CD14-positive monocyte (primary cell): Measurements from ENCODE around the gene ARHGEF3. TPM values are rescaled to one million over a fixed set of nuclear protein-coding genes. Genes with fewer than 3 reads are reported as not detected.
A peak's percentile ranks its signal among the peaks of the same experiment; 100 is the strongest.

Source experiments
- DNase-seq, 3 donors: peaks; one replicate each; pipeline ENCODE4 v3.0.0-alpha.2; 2011 to 2022
- H2AFZ ChIP-seq: 2 replicates; pipeline ENCODE4 v1.6.0; 2012; ENCODE audit warnings: mild to moderate bottlenecking, low read depth, low read length, inconsistent platforms; ENCODE audit not compliant: insufficient read depth, poor library complexity, severe bottlenecking
- H3K27ac ChIP-seq, 2 donors: 1 replicate in 1 of 2; 2 replicates in 1 of 2; pipeline ENCODE4 v1.5.1; 2012 to 2013; ENCODE audit warnings: low read length in 2 of 2, control low read depth in 1 of 2, inconsistent platforms in 1 of 2, low read depth in 1 of 2, mild to moderate bottlenecking in 1 of 2
- H3K27me3 ChIP-seq, 2 donors: one replicate each; pipeline versions ENCODE4 v1.6.0 to v1.6.1; 2011 to 2013; ENCODE audit warnings: low read length in 2 of 2; ENCODE audit not compliant: control insufficient read depth in 2 of 2, insufficient read depth in 2 of 2
- H3K36me3 ChIP-seq, 2 donors: replicated peaks in 1 of 2; 1 replicate in 1 of 2; 2 replicates in 1 of 2; pipeline versions ENCODE4 v1.5.1 to v1.6.1; 2012 to 2013; ENCODE audit warnings: low read length in 2 of 2, control low read depth in 1 of 2, inconsistent platforms in 1 of 2, mild to moderate bottlenecking in 1 of 2; ENCODE audit not compliant: insufficient read depth in 2 of 2, control insufficient read depth in 1 of 2
- H3K4me1 ChIP-seq, 2 donors: 1 replicate in 1 of 2; 2 replicates in 1 of 2; pipeline versions ENCODE4 v1.5.1 to v1.6.1; 2012 to 2013; ENCODE audit warnings: low read length in 2 of 2, control low read depth in 1 of 2, inconsistent platforms in 1 of 2, mild to moderate bottlenecking in 1 of 2, moderate library complexity in 1 of 2; ENCODE audit not compliant: insufficient read depth in 2 of 2, control insufficient read depth in 1 of 2
- H3K4me2 ChIP-seq: replicated peaks from 2 replicates; pipeline ENCODE3; 2012; ENCODE audit warnings: low read length, moderate library complexity, mild to moderate bottlenecking; ENCODE audit not compliant: poor library complexity, severe bottlenecking; ENCODE audit errors: extremely low read depth
- H3K4me3 ChIP-seq, 3 experiments: fragments of 200-600 bp in 1 of 3; sonication (generic) in 1 of 3; replicated peaks in 1 of 3; 1 replicate in 2 of 3; 2 replicates in 1 of 3; pipeline ENCODE4 v1.5.1; 2011 to 2013; ENCODE audit warnings: low read length in 3 of 3, mild to moderate bottlenecking in 3 of 3, control low read depth in 2 of 3, low read depth in 2 of 3, inconsistent platforms in 1 of 3, moderate library complexity in 1 of 3
- H3K79me2 ChIP-seq: 2 replicates; pipeline ENCODE4 v1.6.0; 2012; ENCODE audit warnings: mild to moderate bottlenecking, control low read depth, inconsistent platforms, low read length, moderate library complexity; ENCODE audit not compliant: insufficient read depth
- H3K9ac ChIP-seq: 2 replicates; pipeline ENCODE4 v1.6.0; 2017; ENCODE audit warnings: low read length, mild to moderate bottlenecking; ENCODE audit not compliant: insufficient read depth, poor library complexity, severe bottlenecking
- H3K9me3 ChIP-seq, 2 donors: replicated peaks in 1 of 2; 1 replicate in 1 of 2; 2 replicates in 1 of 2; pipeline versions ENCODE4 v1.5.1 to v1.6.1; 2012 to 2013; ENCODE audit warnings: low read length in 2 of 2, control low read depth in 1 of 2; ENCODE audit not compliant: control insufficient read depth in 1 of 2, insufficient read depth in 1 of 2
- H4K20me1 ChIP-seq: 2 replicates; pipeline ENCODE4 v1.6.0; 2012; ENCODE audit warnings: mild to moderate bottlenecking, low read length, control low read depth, moderate library complexity; ENCODE audit not compliant: insufficient read depth
- H3K27ac Mint-ChIP-seq, 7 donors: one replicate each; pipeline ENCODE4 v1.8.0; 2020; ENCODE audit warnings: mild to moderate bottlenecking in 7 of 7, mixed read lengths in 7 of 7, moderate library complexity in 6 of 7, inconsistent platforms in 2 of 7
- H3K27me3 Mint-ChIP-seq, 3 donors: one replicate each; pipeline ENCODE4 v1.8.0; 2021 to 2022; ENCODE audit warnings: low read depth in 3 of 3, mild to moderate bottlenecking in 3 of 3, mixed read lengths in 3 of 3, moderate library complexity in 3 of 3, inconsistent platforms in 1 of 3
- H3K36me3 Mint-ChIP-seq, 2 donors: one replicate each; pipeline ENCODE4 v1.8.0; 2020; ENCODE audit warnings: mixed read lengths in 2 of 2, inconsistent platforms in 1 of 2, mild to moderate bottlenecking in 1 of 2
- H3K4me1 Mint-ChIP-seq: one replicate; pipeline ENCODE4 v1.8.0; 2020; ENCODE audit warnings: mild to moderate bottlenecking, mixed read lengths
- H3K4me3 Mint-ChIP-seq, 2 donors: one replicate each; pipeline ENCODE4 v1.8.0; 2020; ENCODE audit warnings: mild to moderate bottlenecking in 2 of 2, mixed read lengths in 2 of 2, moderate library complexity in 1 of 2
- H3K9me3 Mint-ChIP-seq, 7 donors: one replicate each; pipeline ENCODE4 v1.8.0; 2020 to 2022; ENCODE audit warnings: mixed read lengths in 7 of 7, mild to moderate bottlenecking in 6 of 7, moderate library complexity in 6 of 7, inconsistent platforms in 2 of 7
- CTCF ChIP-seq: fragments of 200-600 bp; IDR thresholded peaks from one replicate; pipeline ENCODE4 v1.8.0; 2022; ENCODE audit warnings: antibody characterized with exemption, mild to moderate bottlenecking
- WGBS: methylation state at CpG from one replicate; pipeline ENCODE4 v1.1.5; 2013; ENCODE audit warnings: missing lambda C conversion rate; ENCODE audit not compliant: insufficient coverage; 5-methylcytosine and 5-hydroxymethylcytosine counted together
- intact Hi-C, 2 donors: fragments of 100-400 bp; cut with micrococcal nuclease; formaldehyde crosslinking; loops; one replicate each; pipeline versions ENCODE4 v1.15.0 to v1.15.1; 2023
- polyA plus RNA-seq, 3 donors: library from polyadenylated mRNA; depleted of rRNA in 1 of 3; unstranded in 2 of 3; stranded (reverse) in 1 of 3; fragments of 300-500 nt in 2 of 3; fragments of >200 nt in 1 of 3; fragmentation: Illumina TruSeq in 2 of 3; gene quantifications; 1 replicate in 2 of 3; 2 replicates in 1 of 3; pipeline ENCODE4 v1.2.3, GENCODE V29; 2012 to 2021

The ARHGEF3 gene
- polyA plus RNA-seq, 3 donors = 22.6 to 29.5 (median 26.5) TPM

DNA sequence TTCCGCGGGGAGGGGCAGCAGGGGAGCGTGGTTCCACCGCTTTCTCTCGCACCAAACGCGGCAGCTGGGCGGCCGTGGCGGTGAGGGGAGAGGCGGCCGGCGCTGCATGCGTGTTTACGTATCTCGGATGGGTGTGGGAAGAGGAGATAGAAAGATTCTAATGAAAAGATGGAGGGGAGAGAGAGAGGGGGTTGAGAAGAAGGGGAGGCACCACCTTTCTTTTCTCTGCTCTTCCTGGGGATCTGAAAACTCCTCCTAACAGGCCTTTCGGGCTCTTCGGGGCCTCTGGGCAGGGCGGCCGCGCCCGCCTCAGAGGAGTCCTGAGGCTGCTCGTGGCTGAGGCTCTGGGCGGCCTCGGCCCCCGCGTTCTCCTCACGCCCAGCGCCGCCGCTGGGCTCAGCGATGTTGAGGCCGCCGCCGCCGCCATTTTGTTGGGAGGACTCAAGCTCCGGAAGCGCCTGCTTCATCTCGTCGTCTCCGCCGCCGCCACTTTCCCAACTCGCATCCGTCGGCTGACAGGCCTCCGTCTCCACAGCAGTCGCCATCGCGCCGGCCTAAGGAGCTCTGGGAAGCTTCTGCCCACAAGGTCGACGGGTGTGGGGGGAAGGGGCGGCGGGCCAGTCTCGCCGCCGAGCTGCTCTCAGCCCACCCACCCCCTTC lies 119.2 kb downstream of the ARHGEF3 start:
- Histone ChIP-seq H3K9ac (peak overlapping the region; percentile 97), H3K4me2 (peak overlapping the region; percentile 89), H3K36me3 (peaks cover 0 to 9% of the 10 kb centered on the region in 2 donors), H3K4me1 (peaks cover 20 to 37% of the 10 kb centered on the region in 2 donors), H3K27me3 (no peaks in the 10 kb centered on the region), H2AFZ (peak overlapping the region; percentile 98), H3K4me3 (peak overlapping the region; percentile 58 to 92 (median 72)), H3K9me3 (peaks cover 0 to 6% of the 10 kb centered on the region in 2 donors), H4K20me1 (peaks cover 15% of the 10 kb centered on the region), H3K27ac (peak overlapping the region; percentile 93 to 95), H3K79me2 (peaks cover 54% of the 10 kb centered on the region)
- peak overlapping the region; percentile 92 to 97 (median 96) for H3K27ac Mint-ChIP-seq
- intact Hi-C loops = loop anchor here (5.0 to 10.0 kb wide), 3 partner anchors 75 to 402 kb away; partner anchors contain the start of gene ARHGEF3 (in 1 of the 2)
- H3K9me3 Mint-ChIP-seq = peaks cover 0 to 10% (median 5%) of the 10 kb centered on the region in 7 donors
- peaks cover 5 to 23% of the 10 kb centered on the region in 2 donors for H3K36me3 Mint-ChIP-seq
- DNase-seq = peak; percentile 62 to 73 (median 67)
- peaks cover 0 to 3% (median 0%) of the 10 kb centered on the region in 3 donors for H3K27me3 Mint-ChIP-seq
- H3K4me3 Mint-ChIP-seq = peak overlapping the region; percentile 92 to 95
- peaks cover 34% of the 10 kb centered on the region for H3K4me1 Mint-ChIP-seq
- WGBS = 0% methylated on average over 43 of the region's 58 CpGs
- TF ChIP-seq CTCF = no peak

DNA sequence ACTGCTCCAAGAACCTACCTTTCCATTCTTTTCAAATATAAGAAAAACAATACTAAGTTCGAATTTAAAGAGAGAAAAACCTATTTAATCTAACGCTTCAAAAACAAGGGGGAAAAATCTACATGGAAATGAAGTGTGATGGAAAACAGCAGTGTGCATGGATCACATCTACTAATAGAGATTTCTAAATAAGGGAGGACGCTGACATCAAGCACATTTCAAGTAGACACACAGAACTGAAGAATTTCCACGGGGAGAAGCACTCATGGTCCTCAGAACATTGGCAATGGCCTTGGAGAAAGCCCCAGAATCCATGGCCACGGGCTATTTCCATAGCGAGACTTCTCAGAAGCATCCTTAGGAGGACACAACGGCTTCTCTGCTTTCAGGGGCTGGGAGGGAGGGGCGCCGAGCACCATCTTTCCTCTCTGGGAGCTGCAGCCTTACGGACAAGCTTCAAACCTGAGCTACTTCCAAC lies 119.7 kb downstream of the ARHGEF3 start:
- H2AFZ ChIP-seq = peak overlapping the region; percentile 98
- no peak for TF ChIP-seq CTCF
- peak overlapping the region; percentile 89 for H3K4me2 ChIP-seq
- peak overlapping the region; percentile 97 for H3K9ac ChIP-seq
- H3K27ac Mint-ChIP-seq = peak overlapping the region; percentile 92 to 97 (median 96)
- H3K79me2 ChIP-seq = peaks cover 59% of the 10 kb centered on the region
- peaks cover 5 to 25% of the 10 kb centered on the region in 2 donors for H3K36me3 Mint-ChIP-seq
- intact Hi-C loops = loop anchor here (5.0 to 10.0 kb wide), 3 partner anchors 75 to 403 kb away; partner anchors contain the start of gene ARHGEF3 (in 1 of the 2)
- peak overlapping the region; percentile 92 to 95 for H3K4me3 Mint-ChIP-seq
- no peak for DNase-seq
- H4K20me1 ChIP-seq = peaks cover 21% of the 10 kb centered on the region
- H3K4me1 Mint-ChIP-seq = peaks cover 37% of the 10 kb centered on the region
- H3K4me1 ChIP-seq = peaks cover 20 to 37% of the 10 kb centered on the region in 2 donors
- H3K36me3 ChIP-seq = peaks cover 0 to 9% of the 10 kb centered on the region in 2 donors
- no peaks in the 10 kb centered on the region for H3K27me3 ChIP-seq
- H3K27me3 Mint-ChIP-seq = peaks cover 0 to 1% (median 0%) of the 10 kb centered on the region in 3 donors
- H3K27ac ChIP-seq = peak overlapping the region; percentile 93 to 95
- H3K9me3 ChIP-seq = peaks cover 0 to 6% of the 10 kb centered on the region in 2 donors
- peaks cover 0 to 10% (median 5%) of the 10 kb centered on the region in 7 donors for H3K9me3 Mint-ChIP-seq
- H3K4me3 ChIP-seq = peak overlapping the region; percentile 58 to 92 (median 72)
- WGBS = 4% methylated on average over 7 of the region's 10 CpGs
